ENCODE results near the gene DCP2.
A peak's percentile ranks its signal among the peaks of the same experiment; 100 is the strongest.
"Not testable (repeated sequence)": the region's sequence is repeated elsewhere in the genome, so short reads cannot be mapped to it uniquely, and the experiment has no call there.

Gene DCP2

GRCh38 chr5:112976432-112977309, at the start of gene DCP2:
Gene DCP2, plus strand, starts transcription at chr5:112976798. Its CDS starts 136 bp downstream, at chr5:112976934.
- DNase-seq (ENCODE audit: low spot score): peak; percentile 98

DNA sequence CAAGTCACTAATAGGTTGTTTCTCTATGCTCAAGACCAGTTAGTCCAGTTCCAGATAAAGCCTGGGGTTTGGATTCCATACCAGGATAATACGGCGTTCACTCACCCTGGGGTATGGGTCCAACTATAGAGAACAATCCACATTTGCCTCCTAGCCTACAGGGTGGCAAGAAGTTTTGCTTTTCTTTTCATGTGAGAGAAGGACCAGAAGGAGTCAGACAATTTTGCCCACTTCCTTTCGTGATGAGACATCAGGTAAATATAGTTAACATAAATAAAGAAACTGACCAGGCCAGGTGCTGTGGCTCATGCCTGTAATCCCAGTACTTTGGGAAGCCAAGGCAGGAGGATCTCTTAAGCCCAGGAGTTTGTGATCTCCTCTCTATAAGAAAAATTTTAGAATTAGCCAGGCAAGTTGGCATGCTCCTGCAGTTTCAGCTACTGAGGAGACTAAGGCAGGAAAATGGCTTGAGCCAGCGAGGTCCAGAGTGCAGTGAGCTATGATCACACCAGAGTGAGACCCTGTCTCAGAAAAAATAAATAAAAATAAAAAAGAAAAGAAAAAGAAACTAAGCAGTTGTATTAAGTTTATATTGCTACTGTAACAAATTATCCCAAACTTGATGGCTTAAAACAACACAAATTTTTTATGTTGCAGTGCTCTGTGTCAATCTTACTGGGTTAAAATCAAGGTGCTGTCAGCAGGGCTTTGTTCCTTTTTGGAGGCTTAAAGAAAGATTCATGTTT, 47.1 kb upstream of the DCP2 start:
- peak; percentile 33 for DNase-seq (ENCODE audit: low spot score)

- DNase-seq (ENCODE audit: low spot score): peak; percentile 63
Observed at GRCh38 chr5:112930082-112930344, 46.6 kb upstream of the DCP2 start.

- DNase-seq (ENCODE audit: low spot score): no peak
Observed at GRCh38 chr5:112931473-112931872, 45.1 kb upstream of the DCP2 start.

DNA sequence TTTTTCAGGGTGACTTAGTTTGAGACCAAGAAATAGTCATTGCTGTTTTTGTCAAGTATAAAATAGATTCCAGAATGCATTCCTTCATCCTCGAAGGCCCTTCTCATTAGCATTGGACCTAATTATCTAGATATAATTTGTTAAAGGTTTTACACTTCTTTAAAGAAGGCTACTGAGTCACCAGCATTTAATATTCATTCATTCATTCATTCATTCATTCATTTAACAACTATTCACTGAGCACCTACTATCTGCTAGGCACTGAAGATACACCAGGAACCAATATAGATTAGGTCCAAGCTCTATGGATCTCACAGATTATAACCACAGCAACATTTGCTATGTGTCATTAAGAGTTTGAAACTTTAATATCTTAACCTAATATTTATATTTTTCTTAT, 43.5 kb upstream of the DCP2 start:
- DNase-seq (ENCODE audit: low spot score): no peak

- DNase-seq (ENCODE audit: low spot score): no peak
Observed at GRCh38 chr5:112933651-112934365, 42.8 kb upstream of the DCP2 start.

GRCh38 chr5:112934366-112934663, 42.3 kb upstream of the DCP2 start:
- DNase-seq (ENCODE audit: low spot score): no peak

GRCh38 chr5:112935675-112936074, 40.9 kb upstream of the DCP2 start:
- no peak for DNase-seq (ENCODE audit: low spot score)

- no peak for DNase-seq (ENCODE audit: low spot score)
Observed at GRCh38 chr5:112938286-112938685, 38.3 kb upstream of the DCP2 start.

GRCh38 chr5:112940670-112941069, 35.9 kb upstream of the DCP2 start:
- no peak for DNase-seq (ENCODE audit: low spot score)

- no peak for DNase-seq (ENCODE audit: low spot score)
Observed at GRCh38 chr5:112948458-112948857, 28.1 kb upstream of the DCP2 start.

DNA sequence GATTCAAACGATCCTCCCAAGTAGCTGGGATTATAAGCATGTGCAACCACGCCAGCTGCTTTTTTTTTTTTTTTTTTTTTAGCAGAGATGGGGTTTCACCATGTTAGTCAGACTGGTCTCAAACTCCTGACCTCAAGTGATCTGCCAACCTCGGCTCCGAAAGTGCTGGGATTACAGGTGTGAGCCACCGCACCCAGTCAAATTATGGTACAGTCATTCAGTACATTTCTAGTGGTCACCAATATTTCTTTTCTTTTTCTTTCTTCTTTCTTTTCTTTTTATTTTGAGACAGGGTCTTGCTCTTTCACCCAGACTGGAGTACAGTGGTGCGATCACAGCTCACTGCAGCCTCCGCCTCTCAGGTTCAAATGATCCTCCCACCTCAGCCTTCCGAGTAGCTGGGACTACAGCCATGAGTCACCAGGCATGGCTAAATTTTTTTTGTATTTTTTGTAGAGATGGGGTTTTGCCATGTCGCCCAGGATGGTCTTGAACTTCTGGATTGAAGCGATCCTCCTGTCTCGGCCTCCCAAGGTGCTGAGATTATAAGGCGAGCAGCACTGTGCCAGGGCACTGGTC, 25.4 kb upstream of the DCP2 start:
- no peak for DNase-seq (ENCODE audit: low spot score)

DNA sequence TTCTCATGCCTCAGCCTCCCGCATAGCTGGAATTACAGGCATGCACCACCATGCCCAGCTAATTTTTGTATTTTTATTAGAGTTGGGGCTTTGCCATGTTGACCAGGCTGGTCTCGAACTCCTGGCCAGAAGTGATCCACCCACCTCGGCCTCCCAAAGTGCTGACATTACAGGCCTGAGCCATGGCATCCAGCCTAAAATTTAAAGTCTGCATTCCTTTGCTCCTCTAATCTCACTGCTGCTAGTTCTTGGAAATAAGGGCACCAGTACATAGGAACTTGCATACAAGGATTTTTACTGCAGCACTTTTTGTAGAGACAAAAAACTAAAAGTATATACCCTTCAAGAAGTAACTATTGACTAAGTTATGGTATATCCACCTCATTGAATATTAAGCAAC, 20.0 kb upstream of the DCP2 start:
- no peak for DNase-seq (ENCODE audit: low spot score)

DNA sequence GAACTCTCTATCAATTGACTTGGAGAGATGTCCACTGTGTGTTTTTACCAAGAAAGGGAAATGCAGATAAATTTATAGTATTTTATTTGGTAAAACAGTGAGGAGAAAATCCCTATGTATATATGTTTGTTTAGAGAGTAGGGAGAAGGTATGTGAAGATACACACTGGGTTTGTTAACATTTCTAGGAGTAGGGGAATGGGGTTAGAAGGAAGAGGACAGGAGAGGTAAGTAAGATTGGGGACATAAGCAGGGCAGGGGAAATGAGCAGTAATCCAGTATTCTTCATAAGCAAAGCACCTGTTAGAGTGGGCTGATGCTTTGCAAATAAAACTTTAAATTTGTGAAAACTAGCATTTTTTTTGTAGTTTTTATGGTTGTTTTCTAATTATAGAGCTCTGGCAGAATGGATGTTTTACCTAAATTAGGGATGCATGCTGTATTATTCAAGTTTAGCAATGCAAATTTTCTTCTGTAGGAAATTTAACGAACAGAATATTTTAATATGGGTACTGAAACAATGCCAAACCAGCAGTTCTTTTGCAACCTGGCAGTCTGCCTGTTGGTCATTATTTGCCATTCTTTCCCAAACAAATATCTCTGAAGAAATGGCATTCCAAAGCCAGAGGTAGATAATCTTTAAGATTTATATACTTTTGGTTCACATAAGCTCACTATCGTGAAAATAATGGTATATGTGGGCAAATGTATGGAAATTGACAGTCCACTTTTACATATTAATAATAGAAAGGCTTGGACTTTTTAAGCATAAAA, 19.4 kb upstream of the DCP2 start:
- no peak for DNase-seq (ENCODE audit: low spot score)

DNA sequence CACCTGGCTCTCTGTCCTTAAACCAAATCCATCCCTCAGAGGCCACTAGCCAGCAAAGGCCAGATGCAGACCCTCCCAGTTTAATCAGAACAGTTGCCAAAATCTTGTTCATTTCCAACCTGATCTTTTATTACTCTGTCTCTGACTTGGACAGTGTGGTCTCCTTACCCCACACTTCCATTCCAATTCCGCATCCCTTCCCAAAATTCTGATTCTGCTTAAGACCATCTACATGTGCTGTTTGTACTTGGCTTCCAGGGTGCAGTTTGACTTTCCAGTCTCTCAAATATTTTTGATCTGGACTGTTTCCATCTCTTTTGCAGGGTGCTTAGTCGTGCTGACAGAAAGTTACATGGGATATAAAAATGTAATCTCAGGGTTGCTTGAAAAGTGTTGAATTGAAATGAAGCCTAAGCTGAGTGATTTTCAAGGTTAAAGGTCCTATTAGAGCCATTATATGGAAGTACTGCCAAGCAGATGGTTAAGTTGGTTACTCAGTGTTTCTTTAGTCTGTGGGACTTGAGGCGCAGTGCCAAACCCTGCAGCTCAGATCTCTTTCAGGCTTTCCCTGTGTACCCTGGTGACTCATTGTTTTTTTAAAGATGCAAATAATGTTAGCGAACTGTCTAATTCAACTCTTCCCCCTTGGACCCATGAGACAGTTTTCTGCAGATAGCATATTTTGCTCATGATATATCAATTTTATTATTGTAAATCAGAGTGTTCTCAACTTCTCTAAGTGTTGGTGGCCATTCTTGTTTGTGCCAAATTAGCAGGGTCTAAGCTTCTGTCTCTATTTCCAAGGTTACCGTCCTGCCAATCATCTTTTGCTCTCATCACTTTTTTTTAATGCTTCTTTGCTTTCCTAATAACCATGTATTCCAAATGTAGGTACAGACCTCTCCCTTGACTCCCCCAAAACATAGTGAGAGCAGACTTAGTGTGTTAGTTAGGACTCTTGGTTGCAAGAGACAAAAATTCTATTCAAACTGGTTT, 18.2 kb upstream of the DCP2 start:
- DNase-seq (ENCODE audit: low spot score): peak; percentile 24

DNA sequence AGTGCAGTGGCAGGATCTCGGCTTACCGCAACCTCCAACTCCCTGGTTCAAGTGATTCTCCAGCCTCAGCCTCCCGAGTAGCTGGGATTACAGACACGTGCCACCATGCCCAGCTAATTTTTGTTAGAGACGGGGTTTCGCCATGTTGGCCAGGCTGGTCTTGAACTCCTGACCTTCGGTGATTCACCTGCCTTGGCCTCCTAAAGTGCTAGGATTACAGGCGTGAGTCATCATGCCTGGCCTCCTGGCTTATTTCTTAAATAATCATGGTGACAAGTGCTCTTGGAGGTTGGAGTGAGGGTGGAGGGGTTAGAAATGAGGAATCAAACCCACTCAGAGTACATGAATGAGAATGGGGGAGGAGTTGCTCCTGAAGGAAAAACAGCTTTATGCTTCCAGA, 16.7 kb upstream of the DCP2 start:
- DNase-seq (ENCODE audit: low spot score): not testable (repeated sequence)

GRCh38 chr5:112960315-112960714, 16.3 kb upstream of the DCP2 start:
- DNase-seq (ENCODE audit: low spot score): no peak

DNA sequence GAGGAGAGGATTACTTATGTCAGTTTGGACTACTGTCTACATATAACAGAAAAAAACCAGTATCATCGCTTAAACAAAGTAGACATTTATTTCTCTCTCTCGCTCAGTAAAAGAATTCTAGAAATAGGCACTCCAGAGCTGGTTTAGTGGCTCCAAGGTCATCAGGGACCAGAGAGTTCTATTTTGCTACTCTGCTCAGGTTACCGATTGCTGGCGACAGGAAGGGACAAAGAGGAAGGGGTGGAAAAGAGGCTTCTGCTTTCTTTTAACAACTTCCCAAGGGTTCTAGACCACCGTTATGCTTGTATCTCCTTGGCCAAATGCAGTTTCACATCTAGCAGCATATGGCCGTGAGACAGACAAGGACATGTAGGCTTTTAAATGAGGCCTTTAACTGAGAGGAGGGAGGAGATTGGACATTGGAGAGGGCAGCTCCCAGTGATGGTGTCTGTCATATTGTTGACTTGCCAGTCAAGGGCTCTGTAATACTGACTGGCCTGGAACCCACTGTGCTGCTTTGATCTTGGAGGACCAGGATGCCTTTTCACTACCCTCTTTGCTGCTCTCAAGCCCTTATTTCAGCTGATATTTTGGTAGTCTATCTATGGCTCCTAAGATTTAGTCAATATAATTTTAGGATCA, 15.6 kb upstream of the DCP2 start:
- DNase-seq (ENCODE audit: low spot score): no peak

- DNase-seq (ENCODE audit: low spot score): not testable (repeated sequence)
Observed at GRCh38 chr5:112963374-112963733, 13.2 kb upstream of the DCP2 start.

DNA sequence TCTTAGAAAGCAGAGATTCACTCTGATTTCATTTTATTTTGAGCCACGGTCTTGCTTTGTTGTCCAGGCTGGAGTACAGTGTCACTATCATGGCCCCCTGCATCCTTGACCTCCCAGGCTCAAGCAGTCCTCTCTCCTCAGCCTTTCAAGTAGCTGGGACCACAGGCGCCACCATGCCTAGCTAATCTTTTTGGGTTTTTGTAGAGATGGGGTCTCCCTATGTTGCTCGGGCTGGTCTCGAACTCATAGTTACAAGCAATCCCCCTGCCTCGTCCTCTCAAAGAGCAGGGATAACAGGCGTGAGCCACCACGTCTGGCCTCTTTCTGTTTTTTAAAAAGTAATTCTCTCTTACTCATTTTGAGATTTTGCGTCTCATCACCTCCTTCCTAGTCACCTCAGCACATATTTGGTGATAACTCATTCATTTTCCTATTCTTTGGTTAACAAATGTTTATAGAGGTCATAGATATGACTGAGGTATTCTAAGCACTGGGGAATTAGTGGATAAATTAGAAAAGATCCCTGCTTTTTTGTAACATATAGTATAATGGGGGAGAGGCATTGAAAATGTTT, 10.8 kb upstream of the DCP2 start:
- no peak for DNase-seq (ENCODE audit: low spot score)
